SK-N-SH (cell line): Measurements from ENCODE around the gene NODAL.

ENCODE experiments used
- EP300 ChIP-seq, 2 experiments: IDR thresholded peaks; 2 replicates each; pipeline versions ENCODE4 v1.4.0 to v1.6.1; 2012; ENCODE audit warnings: borderline replicate concordance in 1 of 2, low read depth in 1 of 2, low read length in 1 of 2
- POLR2AphosphoS5 ChIP-seq: IDR thresholded peaks from 2 replicates; pipeline ENCODE4 v1.6.1; 2012; ENCODE audit warnings: low read depth, low read length
- RAD21 ChIP-seq: IDR thresholded peaks from 2 replicates; pipeline ENCODE4 v1.6.1; 2012; ENCODE audit warnings: mild to moderate bottlenecking, low read length
- TAF1 ChIP-seq: IDR thresholded peaks from 2 replicates; pipeline ENCODE4 v1.6.1; 2012; ENCODE audit warnings: low read depth, mild to moderate bottlenecking, low read length, moderate library complexity, borderline replicate concordance
- TEAD4 ChIP-seq: IDR thresholded peaks from 2 replicates; pipeline ENCODE4 v1.4.0; 2012; ENCODE audit warnings: mild to moderate bottlenecking, borderline replicate concordance; ENCODE audit not compliant: insufficient read depth
- YY1 ChIP-seq: IDR thresholded peaks from 2 replicates; pipeline ENCODE4 v1.4.0; 2012; ENCODE audit warnings: low read depth, mild to moderate bottlenecking
- TF ChIP-seq, protein P1 (sequence below): fragments of 200-600 bp; sonication (generic); IDR thresholded peaks from 2 replicates; pipeline ENCODE4 v1.6.1; 2017; ENCODE audit warnings: antibody characterized with exemption, mild to moderate bottlenecking, moderate library complexity
- TF ChIP-seq, protein P2 (sequence below): IDR thresholded peaks from 2 replicates; pipeline ENCODE4 v1.4.0; 2012; ENCODE audit warnings: low read depth
- TF ChIP-seq, protein P3 (sequence below): IDR thresholded peaks from 2 replicates; pipeline ENCODE4 v1.4.0; 2012; ENCODE audit warnings: low read depth, borderline replicate concordance
- TF ChIP-seq, protein P4 (sequence below): IDR thresholded peaks from 2 replicates; pipeline ENCODE4; 2012

DNA sequence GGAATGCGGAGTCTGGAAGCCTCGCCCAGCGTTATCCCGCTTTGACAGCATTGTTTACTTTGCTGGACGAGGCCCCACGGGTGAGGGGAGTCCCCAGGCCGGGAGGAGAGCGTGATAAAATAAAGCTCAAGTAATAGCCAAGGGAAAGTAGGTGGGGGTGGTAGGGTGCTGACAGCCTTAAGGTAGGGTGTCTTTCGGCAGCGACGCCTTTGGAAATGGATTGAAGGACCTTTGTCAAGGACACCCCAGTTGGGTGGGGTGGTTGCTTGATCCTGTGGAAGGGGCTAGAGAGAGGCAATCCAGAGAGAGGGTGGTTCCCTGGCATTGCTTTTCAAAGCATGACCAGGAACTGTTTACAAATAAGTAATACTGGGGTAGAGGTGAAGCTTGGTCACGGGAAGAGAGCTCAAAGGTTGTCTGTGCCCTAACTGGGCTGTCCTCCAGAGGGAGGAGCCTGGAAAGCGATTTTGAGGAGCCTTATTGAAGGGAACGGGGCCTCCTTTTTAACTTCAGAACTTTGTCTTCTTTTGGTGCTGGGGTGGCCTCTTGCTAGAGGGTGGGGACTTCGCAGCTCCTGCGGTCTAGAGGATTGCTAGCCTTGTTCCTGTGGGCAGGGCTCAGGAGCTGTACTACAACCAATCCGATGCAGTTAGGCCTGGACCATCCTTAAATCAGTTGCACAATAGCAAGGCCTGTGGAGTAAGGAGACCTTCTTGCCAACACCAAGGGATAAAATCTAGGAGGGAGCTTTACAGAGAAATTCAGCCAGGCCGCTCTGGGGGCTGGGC is 36.2 kb downstream of the NODAL start:
- no peak for TF ChIP-seq POLR2AphosphoS5
- TF ChIP-seq, protein P1, sequence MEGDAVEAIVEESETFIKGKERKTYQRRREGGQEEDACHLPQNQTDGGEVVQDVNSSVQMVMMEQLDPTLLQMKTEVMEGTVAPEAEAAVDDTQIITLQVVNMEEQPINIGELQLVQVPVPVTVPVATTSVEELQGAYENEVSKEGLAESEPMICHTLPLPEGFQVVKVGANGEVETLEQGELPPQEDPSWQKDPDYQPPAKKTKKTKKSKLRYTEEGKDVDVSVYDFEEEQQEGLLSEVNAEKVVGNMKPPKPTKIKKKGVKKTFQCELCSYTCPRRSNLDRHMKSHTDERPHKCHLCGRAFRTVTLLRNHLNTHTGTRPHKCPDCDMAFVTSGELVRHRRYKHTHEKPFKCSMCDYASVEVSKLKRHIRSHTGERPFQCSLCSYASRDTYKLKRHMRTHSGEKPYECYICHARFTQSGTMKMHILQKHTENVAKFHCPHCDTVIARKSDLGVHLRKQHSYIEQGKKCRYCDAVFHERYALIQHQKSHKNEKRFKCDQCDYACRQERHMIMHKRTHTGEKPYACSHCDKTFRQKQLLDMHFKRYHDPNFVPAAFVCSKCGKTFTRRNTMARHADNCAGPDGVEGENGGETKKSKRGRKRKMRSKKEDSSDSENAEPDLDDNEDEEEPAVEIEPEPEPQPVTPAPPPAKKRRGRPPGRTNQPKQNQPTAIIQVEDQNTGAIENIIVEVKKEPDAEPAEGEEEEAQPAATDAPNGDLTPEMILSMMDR, result no peak
- TF ChIP-seq YY1, result no peak
- TF ChIP-seq EP300 (IDR thresholded peaks at IDR 0.05; ENCODE audit: borderline replicate concordance in 1 of 2, low read depth in 1 of 2, low read length in 1 of 2), result no peak
- TF ChIP-seq RAD21, result no peak
- TF ChIP-seq, protein P2, sequence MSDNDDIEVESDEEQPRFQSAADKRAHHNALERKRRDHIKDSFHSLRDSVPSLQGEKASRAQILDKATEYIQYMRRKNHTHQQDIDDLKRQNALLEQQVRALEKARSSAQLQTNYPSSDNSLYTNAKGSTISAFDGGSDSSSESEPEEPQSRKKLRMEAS, result no peak
- no peak for TF ChIP-seq TAF1
- TF ChIP-seq TEAD4, result no peak
- TF ChIP-seq, protein P3, sequence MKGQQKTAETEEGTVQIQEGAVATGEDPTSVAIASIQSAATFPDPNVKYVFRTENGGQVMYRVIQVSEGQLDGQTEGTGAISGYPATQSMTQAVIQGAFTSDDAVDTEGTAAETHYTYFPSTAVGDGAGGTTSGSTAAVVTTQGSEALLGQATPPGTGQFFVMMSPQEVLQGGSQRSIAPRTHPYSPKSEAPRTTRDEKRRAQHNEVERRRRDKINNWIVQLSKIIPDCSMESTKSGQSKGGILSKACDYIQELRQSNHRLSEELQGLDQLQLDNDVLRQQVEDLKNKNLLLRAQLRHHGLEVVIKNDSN, result no peak
- TF ChIP-seq, protein P4, sequence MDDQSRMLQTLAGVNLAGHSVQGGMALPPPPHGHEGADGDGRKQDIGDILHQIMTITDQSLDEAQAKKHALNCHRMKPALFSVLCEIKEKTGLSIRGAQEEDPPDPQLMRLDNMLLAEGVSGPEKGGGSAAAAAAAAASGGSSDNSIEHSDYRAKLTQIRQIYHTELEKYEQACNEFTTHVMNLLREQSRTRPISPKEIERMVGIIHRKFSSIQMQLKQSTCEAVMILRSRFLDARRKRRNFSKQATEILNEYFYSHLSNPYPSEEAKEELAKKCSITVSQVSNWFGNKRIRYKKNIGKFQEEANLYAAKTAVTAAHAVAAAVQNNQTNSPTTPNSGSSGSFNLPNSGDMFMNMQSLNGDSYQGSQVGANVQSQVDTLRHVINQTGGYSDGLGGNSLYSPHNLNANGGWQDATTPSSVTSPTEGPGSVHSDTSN, result no peak
